Islet precursor cell (in vitro differentiated cells): Measurements from ENCODE around the gene CELSR3.

ENCODE experiments used
- DNase-seq: peaks from one replicate; pipeline ENCODE4 v3.0.0-alpha.2; 2018

CELSR3 gene

GRCh38 chr3:48686538-48687219 is 24.0 kb upstream of the CELSR3 start:
- no peak for DNase-seq

DNA sequence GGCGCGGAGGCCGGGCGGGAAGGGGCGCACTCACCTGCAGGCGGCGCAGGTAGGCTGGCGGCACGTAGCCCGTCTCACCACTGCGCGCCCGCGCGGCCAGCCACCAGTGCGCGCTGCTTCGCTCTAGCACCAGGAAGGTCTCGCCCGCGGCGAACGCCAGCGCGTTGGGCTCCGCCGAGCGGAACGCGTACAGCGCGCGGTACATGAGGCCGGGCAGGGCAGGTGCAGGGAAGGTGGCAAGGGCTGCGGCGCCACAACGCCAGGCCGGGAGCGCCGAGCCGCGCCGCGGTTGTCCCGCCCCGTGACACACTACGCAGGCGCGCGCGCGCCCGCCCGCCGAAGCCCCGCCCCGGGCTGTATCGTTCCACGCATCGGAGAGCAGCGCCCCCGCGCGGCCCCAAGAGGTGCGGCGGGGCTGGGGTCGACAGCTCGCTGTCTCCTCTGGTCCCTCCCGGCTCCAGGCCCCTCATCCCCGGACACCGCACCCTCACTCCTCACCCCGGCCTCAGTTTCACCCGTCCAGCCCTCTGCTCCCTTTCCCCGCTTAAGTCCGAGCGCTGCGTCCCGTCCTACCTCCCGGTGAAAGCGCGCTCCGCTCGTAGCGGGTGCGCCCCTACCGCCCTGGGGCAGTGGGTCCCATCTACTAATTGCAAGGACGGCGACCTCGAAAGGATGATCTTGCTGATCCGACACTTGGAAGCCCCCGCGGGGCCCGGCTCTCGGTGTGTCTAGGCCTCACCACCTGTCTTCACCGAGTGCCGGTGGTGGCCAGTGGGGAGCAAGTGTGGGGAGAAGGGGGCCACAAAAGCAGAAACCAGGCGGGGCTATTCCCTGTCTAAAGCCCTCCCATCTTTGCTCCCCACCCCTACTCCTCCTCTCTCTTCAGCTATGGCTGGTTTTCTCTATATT is 23.2 kb upstream of the CELSR3 start, which contains the start of gene NCKIPSD:
TSS of gene NCKIPSD (minus strand) at position 313 of the 909 bp plus-strand sequence. CDS start at position 205, 108 bp downstream.
- peak; percentile 88 for DNase-seq

- no peak for DNase-seq
These were observed 22.6 kb upstream of the CELSR3 start for GRCh38 chr3:48685293-48685602.

DNA sequence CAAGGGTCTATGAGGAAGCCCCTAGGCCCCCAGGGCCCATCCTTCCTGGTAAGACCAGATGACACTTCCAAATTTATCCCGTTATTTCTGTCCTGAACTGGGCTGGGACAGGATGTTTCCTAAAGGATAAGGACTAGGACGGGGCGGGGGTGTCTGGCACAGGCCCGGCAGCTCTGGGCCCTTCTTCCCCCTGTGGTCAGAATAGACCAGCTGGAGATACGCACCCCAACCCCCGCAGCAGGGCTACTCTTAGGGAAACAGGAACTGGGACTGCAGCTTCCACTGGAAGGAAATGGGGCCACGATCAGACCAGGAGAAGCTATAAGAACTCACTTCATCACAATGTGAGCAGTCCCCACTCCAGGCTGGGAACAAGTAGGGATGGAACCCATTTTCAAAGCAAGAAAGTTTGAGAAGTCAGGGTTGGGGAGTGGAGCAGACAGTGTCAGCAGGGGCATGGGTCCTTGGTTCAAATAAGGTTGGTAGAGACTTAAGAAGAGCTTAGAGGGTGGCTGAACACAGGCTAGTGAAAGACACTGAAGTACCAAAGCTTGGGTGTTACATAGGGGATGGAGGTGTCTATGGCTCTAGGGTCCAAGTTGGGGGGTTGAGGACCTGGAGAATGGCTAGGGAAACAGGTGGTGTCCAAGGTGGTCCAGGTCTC is 21.9 kb upstream of the CELSR3 start:
- DNase-seq, result no peak

GRCh38 chr3:48684054-48684349 is 21.3 kb upstream of the CELSR3 start:
- DNase-seq, result no peak

DNA sequence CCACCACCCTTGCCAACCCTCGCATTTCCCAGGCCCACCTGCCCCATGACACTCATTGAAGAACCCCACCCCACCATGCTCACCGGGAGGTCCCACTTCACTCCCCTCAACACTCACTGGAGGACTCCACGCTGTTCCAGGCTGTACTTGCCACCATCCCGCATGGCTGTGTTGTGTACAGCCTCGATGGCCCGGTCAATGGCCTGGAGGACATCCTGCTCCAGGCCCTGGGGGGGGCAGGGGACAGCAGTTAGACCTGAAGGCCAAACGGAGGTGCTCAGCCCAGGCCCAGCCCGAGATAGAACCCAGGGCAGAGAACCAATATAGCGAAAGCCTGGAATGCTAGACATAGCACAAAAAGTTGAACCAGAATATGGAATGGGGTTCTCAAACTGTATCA is 20.1 kb upstream of the CELSR3 start:
- DNase-seq, result no peak

GRCh38 chr3:48681974-48682610 is 19.4 kb upstream of the CELSR3 start:
- DNase-seq, result no peak

DNA sequence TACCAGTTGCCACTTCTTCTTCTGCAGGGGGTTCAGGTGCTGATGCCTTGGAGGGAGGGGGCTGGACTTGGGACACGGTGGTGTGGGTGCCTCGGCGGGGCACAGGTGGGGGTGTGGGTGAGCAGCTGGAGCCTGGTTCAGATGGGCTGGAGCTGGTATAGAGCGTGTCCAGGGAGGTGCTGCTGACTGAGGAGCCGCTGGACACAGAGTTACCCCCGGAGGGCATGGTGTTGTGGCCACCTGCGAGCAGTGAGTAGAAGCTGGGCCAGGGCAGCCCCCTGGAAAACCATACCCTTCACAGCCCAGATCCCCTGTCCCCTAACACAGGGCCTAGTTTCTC is 18.8 kb upstream of the CELSR3 start:
- DNase-seq, result no peak

- DNase-seq, result no peak
These were observed 18.3 kb upstream of the CELSR3 start for GRCh38 chr3:48680811-48681540.

DNA sequence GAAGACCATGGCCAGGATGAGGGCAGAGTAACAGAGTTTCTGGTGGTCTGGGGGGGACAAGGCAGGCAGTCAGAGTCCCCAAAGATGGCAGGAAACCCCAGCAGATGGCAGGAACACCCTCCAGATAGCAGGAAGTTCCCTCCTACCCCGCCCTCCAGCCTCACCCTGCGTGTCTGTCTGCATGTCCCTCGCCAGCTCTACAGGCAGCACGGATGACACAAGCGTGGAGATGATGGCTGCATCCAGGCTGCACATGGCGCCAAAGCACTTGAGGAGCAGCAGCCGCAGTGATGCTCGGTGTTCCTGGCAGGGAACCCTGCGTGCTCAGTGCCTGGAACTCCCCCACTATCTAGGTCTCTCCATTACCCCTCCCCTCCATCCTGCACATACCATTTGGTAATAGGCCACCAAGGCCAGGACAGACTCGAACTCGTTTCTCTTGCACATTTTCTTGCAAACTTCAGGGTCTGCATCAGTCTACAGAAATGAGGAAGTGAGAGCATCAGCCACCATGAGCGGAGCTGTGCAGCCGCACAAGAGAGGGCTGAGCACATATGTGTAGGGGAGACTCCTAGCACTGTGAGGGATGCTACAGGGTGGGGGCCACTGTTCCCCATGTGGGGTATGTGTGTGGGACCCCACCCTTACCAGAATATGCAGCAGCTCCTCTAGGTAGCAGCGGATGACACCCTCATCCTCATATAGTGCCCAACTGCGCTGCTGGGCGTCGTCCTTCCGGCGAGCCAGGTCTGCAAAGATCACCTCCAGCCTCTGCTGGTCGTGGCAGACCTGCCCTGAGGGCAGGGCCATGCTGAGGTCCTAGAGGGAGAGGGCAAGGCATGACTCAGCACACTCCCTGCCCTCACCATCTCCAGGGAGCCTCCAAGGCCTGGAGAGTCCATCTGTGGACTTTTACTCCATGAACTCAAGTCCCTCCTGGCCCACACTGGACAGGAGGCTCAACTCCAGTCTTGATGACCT is 17.0 kb upstream of the CELSR3 start:
- no peak for DNase-seq

DNA sequence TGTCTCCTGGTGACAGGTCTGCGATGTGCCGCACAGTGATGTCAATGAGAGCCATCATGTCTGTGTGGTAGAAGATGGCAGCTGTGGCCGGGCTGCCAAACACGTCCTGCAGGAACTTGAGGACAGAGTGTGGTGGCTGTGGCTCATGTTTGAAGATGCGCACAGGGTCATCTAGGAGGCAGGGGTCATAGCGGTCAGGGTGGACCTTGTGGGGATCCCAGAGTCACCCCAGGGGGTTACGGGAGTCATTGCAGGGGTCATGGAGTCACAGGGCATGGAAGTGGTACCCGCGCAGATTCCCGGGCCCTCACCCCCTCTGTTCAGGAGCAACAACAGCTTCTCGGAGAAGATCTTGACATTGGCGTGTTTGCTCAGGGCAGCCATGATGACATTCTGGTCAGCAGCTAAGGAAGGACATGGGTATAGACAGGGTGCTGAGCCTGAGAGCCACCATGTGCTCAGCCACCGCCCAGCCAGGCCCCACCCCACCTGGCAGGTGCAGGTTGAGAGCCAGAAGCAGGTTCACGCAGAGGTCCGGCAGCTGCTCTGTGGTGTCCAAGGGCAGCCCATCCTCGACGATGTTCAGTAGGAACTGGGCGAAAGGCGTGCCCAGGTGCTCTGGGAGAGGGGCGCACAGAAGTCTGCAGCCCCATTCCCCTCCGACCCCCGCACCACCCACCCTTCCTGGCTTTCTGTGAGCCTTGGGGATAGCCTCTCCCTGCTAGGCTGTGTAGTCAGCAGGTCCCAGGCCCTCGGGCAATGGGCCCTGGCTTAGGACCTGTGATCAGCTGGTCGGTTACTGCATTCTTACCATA is 16.1 kb upstream of the CELSR3 start:
- no peak for DNase-seq

DNA sequence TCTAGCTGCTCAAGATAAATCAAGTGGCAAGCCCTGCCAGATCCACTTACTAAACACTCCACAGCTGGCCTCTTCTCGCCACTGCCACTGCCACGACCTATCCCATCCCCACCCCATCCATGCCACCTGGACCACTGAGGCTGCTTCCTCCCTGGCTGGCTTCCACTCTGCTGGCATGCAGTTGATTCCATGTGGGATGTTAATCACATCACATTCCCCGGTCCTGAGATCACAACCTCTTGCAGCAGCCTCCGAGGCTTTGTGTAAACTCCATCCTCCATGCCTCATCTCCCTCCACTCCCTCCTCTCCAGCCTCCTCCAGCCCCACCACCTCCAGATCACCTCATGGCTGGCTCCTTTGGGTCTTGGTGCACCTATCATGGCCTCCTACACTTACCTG is 15.4 kb upstream of the CELSR3 start:
- DNase-seq, result no peak

DNA sequence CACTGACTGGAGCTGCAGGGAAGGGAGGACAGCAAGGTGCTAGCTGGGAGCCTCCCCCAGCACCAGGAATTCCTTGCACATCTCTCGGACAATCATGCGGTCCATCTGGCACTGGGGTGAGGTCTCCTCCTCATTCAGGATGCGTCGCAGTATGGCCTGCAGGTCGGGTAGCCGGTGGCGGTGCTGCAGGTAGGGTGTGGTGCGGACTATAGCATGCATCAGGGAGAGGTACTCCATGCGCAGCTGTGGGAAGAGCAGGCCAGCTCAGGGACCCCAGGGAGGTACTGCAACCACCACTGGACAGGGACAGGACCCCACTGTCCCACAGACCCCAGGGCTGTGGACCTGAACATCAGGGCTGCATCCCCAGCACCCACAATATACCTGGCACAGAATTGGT is 11.8 kb upstream of the CELSR3 start:
- no peak for DNase-seq

DNA sequence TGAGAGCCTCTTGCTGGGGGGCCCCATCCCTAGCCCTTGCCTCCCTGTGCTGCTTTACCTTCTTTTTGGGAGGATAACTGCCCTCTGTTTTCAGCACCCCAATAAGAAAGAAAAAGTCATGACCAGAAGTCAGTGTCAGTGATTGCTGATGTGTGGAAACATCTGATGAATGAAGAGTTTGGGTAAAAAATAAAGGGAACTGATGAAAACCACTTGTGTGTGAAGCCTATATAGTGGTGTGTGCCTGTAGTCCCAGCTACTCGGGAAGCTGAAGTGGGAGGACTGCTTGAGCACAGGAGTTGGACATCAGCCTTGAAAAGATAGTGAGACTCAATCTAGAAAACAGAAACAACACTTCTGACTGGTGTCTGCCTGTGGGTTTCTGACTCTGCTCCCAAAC is 9.8 kb upstream of the CELSR3 start:
- DNase-seq, result no peak

DNA sequence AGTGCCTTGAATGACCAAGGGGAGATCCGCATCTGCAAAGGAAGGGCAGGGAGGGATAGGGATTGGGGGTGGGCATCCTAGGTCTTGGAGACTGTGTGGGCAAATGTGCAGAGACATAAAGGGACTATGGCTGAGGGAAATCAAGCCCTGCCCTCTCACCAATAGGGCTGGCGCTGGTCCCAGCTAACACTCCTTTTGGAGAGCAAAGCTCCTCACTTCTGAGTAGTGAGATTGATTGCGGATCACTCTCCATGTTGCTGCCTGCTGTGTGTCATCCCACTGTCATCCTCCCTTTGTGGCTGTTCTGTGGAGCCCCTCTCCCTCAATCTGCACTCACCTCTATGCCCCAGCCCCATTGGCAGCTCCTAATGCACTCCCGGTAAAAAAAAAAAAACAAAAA is 2.2 kb upstream of the CELSR3 start:
- DNase-seq, result no peak

DNA sequence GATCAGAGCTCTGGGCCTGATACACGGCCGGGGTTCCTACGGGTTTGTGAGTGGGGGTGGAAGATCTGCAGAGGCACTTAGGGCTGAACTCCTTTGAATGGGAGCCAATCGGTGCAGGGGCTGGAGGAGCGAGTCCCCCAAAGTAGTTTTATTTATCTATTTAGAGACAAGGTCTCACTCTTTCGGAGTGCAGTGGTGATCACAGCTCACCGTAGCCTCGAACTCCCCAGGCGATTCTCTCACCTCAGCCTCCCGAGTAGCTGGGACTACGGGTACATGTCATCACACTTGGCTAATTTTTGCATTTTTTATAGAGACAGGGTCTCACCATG is 1.6 kb upstream of the CELSR3 start:
- no peak for DNase-seq

DNA sequence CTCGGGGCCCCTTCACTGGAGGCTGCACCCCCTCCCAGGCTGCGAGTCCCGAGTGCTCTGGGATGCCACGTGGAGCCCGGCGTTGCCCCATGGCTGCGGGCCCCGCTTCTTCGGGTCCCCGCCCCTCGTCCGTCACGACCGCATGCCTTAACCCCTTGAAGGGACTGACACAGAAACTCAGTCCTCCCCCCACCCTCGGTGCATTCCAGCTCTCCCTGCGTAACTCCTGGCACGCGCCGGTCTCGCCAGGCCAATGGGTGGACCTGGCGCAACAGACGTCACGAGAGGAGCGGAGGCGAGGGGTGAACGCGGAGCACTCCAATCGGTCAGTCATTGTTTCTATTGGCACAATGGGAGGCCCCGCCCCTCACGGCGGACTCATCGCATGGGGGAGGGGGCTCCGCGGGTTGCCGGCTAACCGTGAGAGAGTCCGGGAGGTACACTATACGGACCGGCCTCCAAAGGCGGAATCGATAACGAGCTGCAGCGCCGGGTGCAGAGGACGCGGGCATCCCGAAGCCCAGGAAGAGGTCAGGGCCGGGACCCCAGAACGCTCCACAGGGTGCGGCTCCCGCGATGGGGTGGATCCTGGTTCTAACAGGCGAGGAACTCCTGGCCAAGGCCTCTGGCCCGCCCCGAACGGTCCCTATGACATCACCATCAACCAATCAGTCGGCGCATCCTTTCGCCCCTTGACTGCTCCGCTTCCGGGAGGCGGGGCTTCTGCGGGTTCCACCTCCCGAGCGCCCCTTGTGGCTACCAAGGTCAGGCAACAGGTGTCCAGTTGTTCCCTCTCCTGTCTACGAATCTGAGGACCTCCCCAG is 1.0 kb upstream of the CELSR3 start:
- peak; percentile 99 for DNase-seq

DNA sequence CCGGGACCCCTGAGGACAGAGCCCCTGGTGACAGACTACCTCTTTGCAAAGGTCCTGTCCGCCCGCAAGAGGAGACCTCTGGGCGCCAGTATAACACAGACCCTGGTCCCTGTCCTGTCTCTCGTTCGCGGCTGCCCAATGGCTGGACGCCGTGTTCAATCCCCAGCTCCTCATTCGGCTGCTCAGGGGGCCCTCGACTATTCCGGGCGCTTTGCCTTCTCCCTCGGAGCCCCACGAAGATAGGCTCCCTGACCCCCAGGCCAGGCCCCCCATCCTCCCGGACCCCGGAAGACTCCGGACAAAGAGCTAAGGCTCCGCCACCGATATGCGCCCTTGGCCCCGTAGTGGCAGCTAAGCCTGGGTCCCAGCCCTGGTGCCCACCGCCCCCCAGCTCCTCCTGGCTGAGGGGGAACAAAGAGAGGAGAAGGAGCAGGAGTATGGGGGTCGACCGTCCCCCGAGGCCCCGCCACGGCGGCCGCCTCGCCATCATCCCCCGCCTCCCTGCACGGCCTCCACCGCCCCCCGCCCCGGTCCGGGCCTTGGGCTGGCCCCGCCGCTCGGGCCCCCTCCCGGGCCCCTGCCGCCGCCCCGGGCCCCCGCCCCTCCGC is 437 bp downstream of the CELSR3 start:
- no peak for DNase-seq

DNA sequence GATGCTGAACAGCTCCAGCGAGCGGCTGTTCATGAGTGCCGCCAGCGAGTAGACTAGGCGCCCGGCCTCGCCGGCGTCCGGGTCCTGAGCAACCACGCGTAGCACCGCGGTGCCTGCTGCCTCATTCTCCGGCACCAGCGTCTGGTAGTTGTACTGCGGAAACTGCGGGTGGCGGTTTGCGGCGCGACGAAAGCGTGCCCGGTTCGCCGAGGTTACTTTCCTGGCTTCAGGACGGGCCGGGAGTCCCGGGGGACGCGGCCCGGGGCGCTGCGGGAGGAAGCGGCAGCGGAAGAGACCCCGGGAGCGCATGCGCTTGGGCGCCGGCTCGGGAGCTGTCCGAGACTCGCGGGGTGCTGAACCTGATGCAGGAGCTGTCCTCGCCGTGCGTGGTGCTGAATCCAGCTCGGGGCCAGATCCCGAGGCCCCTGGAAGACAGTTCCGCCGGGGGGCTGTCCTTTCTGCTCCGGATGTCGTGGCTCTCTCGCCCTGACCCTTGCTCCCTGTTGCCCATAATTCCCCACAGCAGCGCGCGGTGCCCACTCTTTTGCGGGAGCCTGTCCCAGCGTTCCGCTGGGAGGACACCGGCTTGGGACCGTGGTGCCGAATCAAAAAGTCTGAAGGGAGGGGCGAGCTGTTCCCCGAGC is 1.1 kb downstream of the CELSR3 start:
- peak; percentile 90 for DNase-seq
